NT2/D1 (cell line): ENCODE results near the gene LZTS2.
"Not testable (repeated sequence)": the region's sequence is repeated elsewhere in the genome, so short reads cannot be mapped to it uniquely, and the experiment has no call there.

Experiments used
- DNase-seq: peaks from one replicate; pipeline ENCODE4 v3.0.0-alpha.2; 2011; ENCODE audit warnings: low read depth, low spot score
- H3K27me3 ChIP-seq: 2 replicates; pipeline ENCODE4 v1.6.0; 2011; ENCODE audit warnings: mild to moderate bottlenecking; ENCODE audit not compliant: insufficient read length, insufficient read depth
- H3K36me3 ChIP-seq: 2 replicates; pipeline ENCODE4 v1.6.1; 2011; ENCODE audit warnings: mild to moderate bottlenecking, low read length, mixed read lengths; ENCODE audit not compliant: insufficient read depth, insufficient read length
- H3K4me1 ChIP-seq: 2 replicates; pipeline ENCODE4 v1.5.1; 2011; ENCODE audit not compliant: insufficient read depth, insufficient read length
- H3K4me3 ChIP-seq: 2 replicates; pipeline ENCODE4 v1.5.1; 2011; ENCODE audit warnings: low read depth; ENCODE audit not compliant: insufficient read length
- H3K9ac ChIP-seq: 2 replicates; pipeline ENCODE4 v1.6.0; 2011; ENCODE audit warnings: low read depth; ENCODE audit not compliant: insufficient read length
- H3K9me3 ChIP-seq: 2 replicates; pipeline ENCODE4 v1.5.1; 2011; ENCODE audit warnings: mild to moderate bottlenecking, low read length; ENCODE audit not compliant: insufficient read depth
- SUZ12 ChIP-seq: IDR thresholded peaks from 2 replicates; pipeline ENCODE4 v1.6.1; 2011; ENCODE audit not compliant: insufficient read length, insufficient read depth; ENCODE audit errors: extremely low read depth
- YY1 ChIP-seq: IDR thresholded peaks from 2 replicates; pipeline ENCODE4 v1.6.1; 2011; ENCODE audit not compliant: insufficient read length, insufficient read depth
- ZNF274 ChIP-seq: IDR thresholded peaks from 2 replicates; pipeline ENCODE4 v1.6.1; 2011; ENCODE audit warnings: mild to moderate bottlenecking, low read depth, low read length

Gene LZTS2

GRCh38 chr10:101033276-101033675 lies 33.7 kb downstream of the LZTS2 start:
- H3K4me3 ChIP-seq, result no peak overlapping the region
- peaks cover 33% of the 10 kb centered on the region for H3K36me3 ChIP-seq
- H3K9ac ChIP-seq, result no peak overlapping the region
- no peak for DNase-seq
- H3K27me3 ChIP-seq, result no peaks in the 10 kb centered on the region
- TF ChIP-seq YY1 (no peak), SUZ12 (no peak), ZNF274 (no peak)
- H3K9me3 ChIP-seq, result no peaks in the 10 kb centered on the region
- peaks cover 6% of the 10 kb centered on the region for H3K4me1 ChIP-seq

GRCh38 chr10:101034404-101034803 lies 34.8 kb downstream of the LZTS2 start:
- H3K36me3 ChIP-seq, result peaks cover 33% of the 10 kb centered on the region
- H3K4me1 ChIP-seq, H3K9me3 ChIP-seq, H3K27me3 ChIP-seq, H3K4me3 ChIP-seq, DNase-seq, H3K9ac ChIP-seq: not testable (repeated sequence)

GRCh38 chr10:101035314-101035713 lies 35.7 kb downstream of the LZTS2 start:
- no peak for TF ChIP-seq ZNF274
- no peak for TF ChIP-seq YY1
- TF ChIP-seq SUZ12, result no peak
- no peak for DNase-seq
- Histone ChIP-seq H3K27me3 (no peaks in the 10 kb centered on the region), H3K9ac (no peak overlapping the region), H3K4me3 (no peak overlapping the region), H3K9me3 (no peaks in the 10 kb centered on the region), H3K36me3 (peaks cover 33% of the 10 kb centered on the region), H3K4me1 (peaks cover 2% of the 10 kb centered on the region)

GRCh38 chr10:101035916-101036702 lies 36.5 kb downstream of the LZTS2 start:
- TF ChIP-seq YY1, result no peak
- no peak for TF ChIP-seq ZNF274
- TF ChIP-seq SUZ12, result no peak
- H3K4me3 ChIP-seq, result no peak overlapping the region
- H3K4me1 ChIP-seq, result peaks cover 2% of the 10 kb centered on the region
- H3K9ac ChIP-seq, result no peak overlapping the region
- no peak for DNase-seq
- H3K27me3 ChIP-seq, result no peaks in the 10 kb centered on the region
- peaks cover 33% of the 10 kb centered on the region for H3K36me3 ChIP-seq
- H3K9me3 ChIP-seq, result no peaks in the 10 kb centered on the region

GRCh38 chr10:101036726-101037125 lies 37.1 kb downstream of the LZTS2 start:
- TF ChIP-seq SUZ12, result no peak
- TF ChIP-seq ZNF274, result no peak
- TF ChIP-seq YY1, result no peak
- Histone ChIP-seq H3K36me3 (peaks cover 33% of the 10 kb centered on the region), H3K4me1 (peaks cover 2% of the 10 kb centered on the region), H3K9me3 (no peaks in the 10 kb centered on the region), H3K4me3 (no peak overlapping the region), H3K9ac (no peak overlapping the region), H3K27me3 (no peaks in the 10 kb centered on the region)
- no peak for DNase-seq

GRCh38 chr10:101038484-101038883 lies 38.9 kb downstream of the LZTS2 start:
- TF ChIP-seq SUZ12 (no peak), YY1 (no peak), ZNF274 (no peak)
- no peak for DNase-seq
- no peak overlapping the region for H3K4me3 ChIP-seq
- H3K36me3 ChIP-seq, result peaks cover 33% of the 10 kb centered on the region
- no peaks in the 10 kb centered on the region for H3K9me3 ChIP-seq
- H3K4me1 ChIP-seq, result peaks cover 6% of the 10 kb centered on the region
- H3K27me3 ChIP-seq, result no peaks in the 10 kb centered on the region
- H3K9ac ChIP-seq, result no peak overlapping the region

- Histone ChIP-seq H3K36me3 (peaks cover 27% of the 10 kb centered on the region), H3K9ac (no peak overlapping the region), H3K4me3 (no peak overlapping the region), H3K4me1 (peaks cover 6% of the 10 kb centered on the region), H3K27me3 (no peaks in the 10 kb centered on the region), H3K9me3 (no peaks in the 10 kb centered on the region)
- TF ChIP-seq ZNF274 (no peak), YY1 (no peak), SUZ12 (no peak)
- no peak for DNase-seq
These were observed 40.5 kb downstream of the LZTS2 start for GRCh38 chr10:101040061-101040460.

GRCh38 chr10:101040851-101041250 lies 41.2 kb downstream of the LZTS2 start:
- H3K9ac ChIP-seq, result no peak overlapping the region
- TF ChIP-seq SUZ12 (no peak), ZNF274 (no peak), YY1 (no peak)

More at GRCh38 chr10:101040851-101041250, 41.2 kb downstream of the LZTS2 start:
- Histone ChIP-seq H3K27me3 (no peaks in the 10 kb centered on the region), H3K9me3 (no peaks in the 10 kb centered on the region), H3K4me1 (peaks cover 6% of the 10 kb centered on the region), H3K4me3 (no peak overlapping the region), H3K36me3 (peaks cover 23% of the 10 kb centered on the region)
- DNase-seq, result no peak
